ENCODE results near the gene AGPAT2. TPM values are rescaled to one million over a fixed set of nuclear protein-coding genes. Genes with fewer than 3 reads are reported as not detected.

Gene AGPAT2
- total RNA-seq, 1 donor, result 30.0 TPM

DNA sequence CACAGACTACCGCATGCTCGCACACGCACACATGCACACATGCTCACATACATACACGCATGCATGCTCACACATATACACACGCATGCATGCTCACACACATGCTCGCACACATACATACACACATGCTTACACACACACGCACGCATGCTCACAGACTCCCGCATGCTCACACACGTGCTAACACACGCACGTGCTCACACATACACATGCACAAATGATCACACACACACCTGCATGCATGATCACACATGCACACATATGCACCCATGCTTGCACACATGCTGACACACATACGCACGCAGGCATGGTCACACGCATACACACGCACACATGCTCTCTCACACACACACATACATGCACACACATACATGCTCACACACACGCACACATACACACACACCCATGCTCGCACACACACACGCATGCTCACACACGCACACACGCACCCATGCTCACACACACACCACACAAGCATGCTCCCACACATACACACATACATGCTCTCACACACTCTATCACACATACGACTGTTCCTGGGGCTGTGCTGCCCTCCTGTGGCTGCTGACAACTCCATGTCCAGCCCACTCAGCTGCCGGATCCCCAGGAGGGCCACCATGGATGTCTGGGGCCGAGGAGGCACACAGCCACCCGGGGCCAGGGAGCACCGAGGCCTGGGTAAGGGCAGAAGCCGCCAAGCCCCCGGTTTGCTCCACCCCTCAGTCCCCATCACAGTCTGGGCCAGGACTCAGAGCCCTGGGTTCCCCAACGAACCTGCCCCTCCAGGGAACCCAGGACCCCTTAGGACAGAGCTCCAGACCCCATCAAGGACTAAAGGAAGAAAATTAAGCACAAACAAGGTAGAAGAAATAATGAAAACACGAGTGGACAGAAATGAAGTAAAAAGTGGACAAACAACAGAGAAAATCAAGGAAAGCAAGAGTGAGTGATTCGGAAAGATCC, 55.9 kb downstream of the AGPAT2 start:
- no peak overlapping the region for H3K4me2 ChIP-seq (ENCODE audit: insufficient read depth, low read length)
- H3K36me3 ChIP-seq (ENCODE audit: insufficient read depth, low read length), result no peaks in the 10 kb centered on the region
- no peaks in the 10 kb centered on the region for H3K4me1 ChIP-seq (ENCODE audit: insufficient read depth, low read length)
- H3K27ac ChIP-seq (ENCODE audit: low read depth, low read length), result no peak overlapping the region
- H3K79me2 ChIP-seq (ENCODE audit: insufficient read depth, low read length), result no peaks in the 10 kb centered on the region
- peaks cover 4% of the 10 kb centered on the region for H4K20me1 ChIP-seq (ENCODE audit: insufficient read depth, low read length)
- H2AFZ ChIP-seq (ENCODE audit: low read length), result no peak overlapping the region
- peaks cover 15% of the 10 kb centered on the region for H3K27me3 ChIP-seq (ENCODE audit: insufficient read depth, low read length)
- TF ChIP-seq, protein P1, sequence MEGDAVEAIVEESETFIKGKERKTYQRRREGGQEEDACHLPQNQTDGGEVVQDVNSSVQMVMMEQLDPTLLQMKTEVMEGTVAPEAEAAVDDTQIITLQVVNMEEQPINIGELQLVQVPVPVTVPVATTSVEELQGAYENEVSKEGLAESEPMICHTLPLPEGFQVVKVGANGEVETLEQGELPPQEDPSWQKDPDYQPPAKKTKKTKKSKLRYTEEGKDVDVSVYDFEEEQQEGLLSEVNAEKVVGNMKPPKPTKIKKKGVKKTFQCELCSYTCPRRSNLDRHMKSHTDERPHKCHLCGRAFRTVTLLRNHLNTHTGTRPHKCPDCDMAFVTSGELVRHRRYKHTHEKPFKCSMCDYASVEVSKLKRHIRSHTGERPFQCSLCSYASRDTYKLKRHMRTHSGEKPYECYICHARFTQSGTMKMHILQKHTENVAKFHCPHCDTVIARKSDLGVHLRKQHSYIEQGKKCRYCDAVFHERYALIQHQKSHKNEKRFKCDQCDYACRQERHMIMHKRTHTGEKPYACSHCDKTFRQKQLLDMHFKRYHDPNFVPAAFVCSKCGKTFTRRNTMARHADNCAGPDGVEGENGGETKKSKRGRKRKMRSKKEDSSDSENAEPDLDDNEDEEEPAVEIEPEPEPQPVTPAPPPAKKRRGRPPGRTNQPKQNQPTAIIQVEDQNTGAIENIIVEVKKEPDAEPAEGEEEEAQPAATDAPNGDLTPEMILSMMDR (IDR thresholded peaks at IDR 0.05; ENCODE audit: extremely low read depth, low read depth, low read length), result peak; percentile 85
- H3K9me3 ChIP-seq (ENCODE audit: low read depth, low read length), result no peaks in the 10 kb centered on the region
- DNase-seq (ENCODE audit: insufficient read length, low spot score, missing footprints), result peak; percentile 97
- H3K4me3 ChIP-seq (ENCODE audit: insufficient read depth, low read length), result no peak overlapping the region

DNA sequence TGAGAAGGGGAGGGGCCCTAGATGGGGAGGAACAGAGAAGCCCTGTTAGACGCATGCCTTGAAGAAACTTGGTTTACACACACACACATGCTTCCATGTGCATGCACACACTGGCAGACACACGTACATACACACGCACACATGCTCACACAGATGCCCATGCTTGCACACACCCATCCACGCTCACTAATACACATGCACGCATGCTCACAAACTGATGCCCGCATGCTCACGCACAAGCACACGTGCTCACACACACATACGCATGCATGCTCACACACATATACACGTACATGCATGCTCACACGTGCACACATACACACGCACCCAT, 56.6 kb downstream of the AGPAT2 start:
- Histone ChIP-seq H3K27me3 (ENCODE audit: insufficient read depth, low read length) (peaks cover 15% of the 10 kb centered on the region), H3K36me3 (ENCODE audit: insufficient read depth, low read length) (no peaks in the 10 kb centered on the region), H2AFZ (ENCODE audit: low read length) (no peak overlapping the region), H3K4me1 (ENCODE audit: insufficient read depth, low read length) (no peaks in the 10 kb centered on the region), H4K20me1 (ENCODE audit: insufficient read depth, low read length) (peaks cover 4% of the 10 kb centered on the region), H3K4me3 (ENCODE audit: insufficient read depth, low read length) (no peak overlapping the region), H3K79me2 (ENCODE audit: insufficient read depth, low read length) (no peaks in the 10 kb centered on the region), H3K4me2 (ENCODE audit: insufficient read depth, low read length) (no peak overlapping the region), H3K9me3 (ENCODE audit: low read depth, low read length) (no peaks in the 10 kb centered on the region), H3K27ac (ENCODE audit: low read depth, low read length) (no peak overlapping the region)
- DNase-seq (ENCODE audit: insufficient read length, low spot score, missing footprints), result no peak
- TF ChIP-seq, protein P1 (IDR thresholded peaks at IDR 0.05; ENCODE audit: extremely low read depth, low read depth, low read length), result no peak

DNA sequence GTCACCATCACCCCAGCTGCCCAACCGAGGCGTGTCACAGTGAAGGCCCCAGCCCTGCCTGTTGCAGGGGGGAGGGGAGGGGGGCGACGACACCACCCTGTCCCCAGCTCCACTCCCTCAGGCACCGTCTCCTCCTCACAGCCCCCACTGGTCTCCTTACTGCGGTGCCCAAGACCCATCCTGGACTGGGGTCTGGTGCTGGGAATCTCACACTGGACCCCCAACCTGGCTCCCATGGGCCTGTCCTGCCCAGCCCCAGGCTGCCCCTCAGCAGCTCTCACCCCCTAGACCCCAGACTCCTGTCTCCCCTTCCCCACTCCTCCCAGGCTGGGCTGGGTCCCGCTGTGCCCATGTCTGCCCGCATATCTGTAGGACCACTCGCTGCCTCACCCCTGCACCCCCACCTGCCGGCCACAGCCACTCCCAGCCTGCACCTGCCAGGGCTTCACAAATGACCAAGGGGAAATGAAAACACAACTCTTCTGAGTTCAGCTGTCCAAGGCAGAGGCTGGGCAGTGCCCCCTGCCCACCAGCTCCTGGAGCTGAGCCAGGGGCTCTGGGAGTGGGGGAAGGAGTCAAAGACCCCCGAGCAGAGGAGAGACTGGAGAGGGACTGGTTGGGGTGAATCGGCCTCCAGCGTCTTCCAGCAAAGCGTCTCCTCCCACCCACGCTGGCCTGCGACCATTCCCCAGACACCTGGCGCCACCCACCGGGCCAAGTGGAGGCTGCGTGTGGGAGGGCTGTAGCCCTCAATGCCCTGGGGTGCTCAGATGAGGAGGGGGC, 57.2 kb downstream of the AGPAT2 start:
- Histone ChIP-seq H3K27ac (ENCODE audit: low read depth, low read length) (no peak overlapping the region), H3K9me3 (ENCODE audit: low read depth, low read length) (no peaks in the 10 kb centered on the region), H2AFZ (ENCODE audit: low read length) (no peak overlapping the region), H3K36me3 (ENCODE audit: insufficient read depth, low read length) (no peaks in the 10 kb centered on the region), H3K4me1 (ENCODE audit: insufficient read depth, low read length) (peaks cover 4% of the 10 kb centered on the region), H3K27me3 (ENCODE audit: insufficient read depth, low read length) (peaks cover 15% of the 10 kb centered on the region), H3K79me2 (ENCODE audit: insufficient read depth, low read length) (no peaks in the 10 kb centered on the region), H3K4me2 (ENCODE audit: insufficient read depth, low read length) (no peak overlapping the region), H3K4me3 (ENCODE audit: insufficient read depth, low read length) (no peak overlapping the region), H4K20me1 (ENCODE audit: insufficient read depth, low read length) (peaks cover 4% of the 10 kb centered on the region)
- DNase-seq (ENCODE audit: insufficient read length, low spot score, missing footprints), result peak; percentile 97
- TF ChIP-seq, protein P1 (IDR thresholded peaks at IDR 0.05; ENCODE audit: extremely low read depth, low read depth, low read length), result peak; percentile 52
